HG03045 (cell line): ENCODE measurements around the gene CD34.
"Not testable (repeated sequence)": the region's sequence is repeated elsewhere in the genome, so short reads cannot be mapped to it uniquely, and the experiment has no call there.

Experiments used
- ATAC-seq: cut with Tn5 transposase; IDR thresholded peaks from one replicate; pipeline ENCODE4 v1.9.1; 2021; ENCODE audit warnings: mild to moderate bottlenecking, moderate library complexity; ENCODE audit not compliant: unreplicated experiment

Gene CD34

DNA sequence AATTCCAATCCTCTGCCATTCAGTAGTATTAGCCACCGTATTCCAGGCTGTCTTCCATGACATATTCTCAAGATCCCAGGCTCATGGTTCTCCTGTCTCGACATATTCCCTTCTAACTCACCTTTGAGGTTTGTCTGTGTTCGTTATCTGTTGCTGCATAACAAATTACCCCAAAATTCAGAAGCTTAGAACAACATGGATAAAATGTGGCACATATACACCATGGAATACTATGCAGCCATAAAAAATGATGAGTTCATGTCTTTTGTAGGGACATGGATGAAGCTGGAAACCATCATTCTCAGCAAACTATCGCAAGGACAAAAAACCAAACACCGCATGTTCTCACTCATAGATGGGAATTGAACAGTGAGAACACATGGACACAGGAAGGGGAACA is 33.0 kb downstream of the CD34 start:
- not testable (repeated sequence) for ATAC-seq

DNA sequence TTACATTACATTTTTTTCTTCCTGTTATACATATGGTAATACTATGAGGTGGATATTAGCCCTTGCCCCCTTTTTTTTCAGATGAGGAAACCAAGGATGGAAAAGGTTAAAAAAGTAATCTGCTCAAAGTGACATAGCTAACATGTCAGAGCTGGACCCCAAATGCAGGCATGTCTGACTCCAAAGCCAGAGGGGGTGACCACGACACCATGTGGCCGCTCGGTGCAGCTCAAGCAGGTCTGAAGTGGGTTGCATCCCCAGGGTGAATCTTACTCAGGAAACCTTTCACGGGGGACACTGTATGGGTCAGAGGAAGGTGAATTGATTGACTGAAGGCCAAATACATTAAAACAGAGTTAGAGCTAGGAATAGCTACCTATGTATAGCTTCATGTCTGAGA is 34.8 kb downstream of the CD34 start:
- ATAC-seq, result no peak

- ATAC-seq, result no peak
Measured at GRCh38 chr1:207875532-207875931, 35.4 kb downstream of the CD34 start.

- peak; percentile 41 for ATAC-seq
Measured at GRCh38 chr1:207873055-207873890, 37.7 kb downstream of the CD34 start.

- ATAC-seq, result no peak
Measured at GRCh38 chr1:207872621-207873020, 38.3 kb downstream of the CD34 start.

- no peak for ATAC-seq
Measured at GRCh38 chr1:207871117-207871649, 39.7 kb downstream of the CD34 start.

DNA sequence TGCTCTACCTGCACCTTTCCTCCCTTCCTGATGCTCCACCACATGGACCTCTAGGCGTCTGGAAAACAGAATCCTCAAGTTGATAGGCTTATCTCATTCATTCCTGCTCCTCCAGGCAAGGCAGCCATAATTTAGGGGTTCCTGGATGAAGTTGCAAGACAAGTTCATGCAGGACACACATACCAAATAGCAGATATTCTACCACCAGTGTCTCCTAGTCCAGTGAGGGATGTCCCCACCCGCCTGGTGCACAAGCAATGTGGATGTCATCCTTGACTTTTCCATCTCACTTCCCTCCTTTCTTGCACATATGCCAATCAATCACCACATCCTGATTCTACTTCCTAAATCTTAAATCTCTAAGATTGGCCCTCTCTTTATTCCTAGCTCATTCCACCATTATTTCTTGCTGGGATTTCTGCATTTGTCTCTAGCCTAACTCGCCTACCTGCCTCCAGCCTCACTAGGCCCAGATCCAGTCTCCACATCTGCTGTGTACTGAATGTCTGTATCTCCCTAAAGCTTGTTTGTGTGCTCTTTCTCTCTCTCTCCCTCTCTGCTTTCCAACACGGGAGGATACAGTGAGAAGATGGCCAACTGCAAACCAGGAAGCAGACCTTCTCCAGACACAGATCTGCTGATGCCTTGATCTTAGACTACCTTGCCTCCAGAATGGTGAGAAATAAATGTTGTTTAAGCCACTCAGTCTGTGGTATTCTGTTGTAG is 40.5 kb downstream of the CD34 start:
- no peak for ATAC-seq

DNA sequence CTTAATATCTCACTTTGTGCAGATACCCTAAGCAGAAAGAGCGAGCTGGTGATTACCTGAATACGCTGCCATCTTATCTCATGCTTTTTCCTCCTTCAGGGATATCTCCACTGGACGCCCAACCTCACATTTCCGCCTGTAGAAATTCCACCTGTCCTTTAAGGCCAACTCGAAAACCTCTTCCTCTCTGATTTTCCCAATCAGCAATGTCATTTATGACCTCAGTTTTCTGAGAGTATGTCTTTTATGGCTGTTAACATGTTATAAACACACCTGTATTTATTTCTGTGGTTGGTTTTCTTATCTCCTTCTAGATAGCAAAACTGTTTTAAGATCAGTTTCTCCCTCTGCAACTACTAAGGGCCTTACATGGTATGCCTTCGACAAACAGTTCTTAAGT is 41.1 kb downstream of the CD34 start:
- no peak for ATAC-seq

- peak; percentile 63 for ATAC-seq
Measured at GRCh38 chr1:207868774-207869721, 41.9 kb downstream of the CD34 start.

DNA sequence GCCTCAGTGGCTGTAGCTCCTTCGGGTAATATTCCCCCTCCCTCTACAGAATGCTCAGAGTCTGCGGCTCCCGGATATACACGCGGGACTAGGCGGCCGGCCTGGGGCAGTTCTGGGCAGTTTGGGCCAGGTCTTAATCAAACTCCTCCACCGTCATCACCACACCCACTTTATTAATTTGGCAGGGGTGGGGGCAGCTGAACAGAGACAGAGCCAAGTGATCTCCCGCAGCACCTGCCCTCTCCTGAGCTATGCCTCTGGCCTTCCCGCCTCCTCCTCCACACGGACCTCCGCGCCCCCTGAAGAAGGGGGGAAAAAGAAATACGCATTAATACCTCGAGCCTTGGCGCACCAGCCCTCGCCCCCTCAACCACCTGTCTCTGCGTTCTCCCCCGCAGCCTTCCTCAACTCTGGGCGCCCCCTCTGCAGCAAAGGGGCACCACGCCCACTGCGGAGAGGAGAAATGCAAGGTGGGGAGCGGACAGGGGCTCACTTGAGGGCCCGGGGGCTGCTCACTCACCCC is 42.6 kb downstream of the CD34 start:
- peak; percentile 12 for ATAC-seq

- ATAC-seq, result no peak
Measured at GRCh38 chr1:207867136-207868109, 43.5 kb downstream of the CD34 start.

GRCh38 chr1:207866471-207867135 is 44.3 kb downstream of the CD34 start:
- no peak for ATAC-seq

GRCh38 chr1:207863893-207864535 is 46.9 kb downstream of the CD34 start:
- ATAC-seq, result no peak

GRCh38 chr1:207862241-207862787 is 48.6 kb downstream of the CD34 start:
- no peak for ATAC-seq

DNA sequence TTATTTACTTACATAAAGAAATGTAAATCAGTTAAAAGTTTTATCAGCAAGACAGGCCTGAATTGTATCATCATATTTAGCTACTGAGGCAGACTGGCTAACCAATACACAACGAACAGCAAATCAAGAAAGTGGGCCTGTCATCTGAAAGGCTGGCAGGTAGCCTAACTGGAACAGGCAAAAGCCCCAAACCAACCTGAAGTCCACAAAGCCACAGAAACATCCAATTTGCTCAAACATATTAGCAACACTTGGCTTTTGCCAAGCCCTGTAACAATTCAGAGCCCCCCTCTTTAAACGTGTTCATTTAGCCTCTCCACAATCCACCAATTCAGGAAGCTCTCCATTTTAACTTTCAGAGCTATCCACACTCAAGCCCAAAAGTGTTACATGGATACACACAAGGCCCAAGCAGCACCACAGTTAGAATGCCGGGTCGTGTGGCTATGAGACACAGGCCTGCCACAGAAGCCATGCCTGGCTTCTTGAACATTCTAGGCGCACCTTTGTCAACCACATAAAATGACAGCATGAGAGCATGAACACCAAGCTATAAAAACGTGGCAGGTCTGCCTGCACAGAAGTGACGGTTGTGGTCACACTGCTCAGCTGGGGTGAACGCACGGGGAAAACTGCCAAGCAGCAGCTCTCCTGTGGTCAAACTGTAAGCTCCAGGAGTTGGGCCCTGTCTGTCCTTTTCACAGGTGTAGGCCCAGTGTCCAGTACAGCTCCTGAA is 49.3 kb downstream of the CD34 start:
- peak; percentile 59 for ATAC-seq

- no peak for ATAC-seq
Measured at GRCh38 chr1:207860531-207860930, 50.4 kb downstream of the CD34 start.

GRCh38 chr1:207858806-207859205 is 52.1 kb downstream of the CD34 start:
- no peak for ATAC-seq
